Femur (tissue), 1 donor: ENCODE measurements around the gene SCG3.
"Not testable (repeated sequence)": the region's sequence is repeated elsewhere in the genome, so short reads cannot be mapped to it uniquely, and the experiment has no call there.

Source experiments
- DNase-seq: peaks from one replicate; pipeline ENCODE4 v3.0.0-alpha.2; 2017

The SCG3 gene

GRCh38 chr15:51681303-51681963, at the start of gene SCG3:
SCG3 (plus strand) TSS chr15:51681503; CDS start chr15:51681756, 253 bp downstream.
- DNase-seq: peak; percentile 86

DNA sequence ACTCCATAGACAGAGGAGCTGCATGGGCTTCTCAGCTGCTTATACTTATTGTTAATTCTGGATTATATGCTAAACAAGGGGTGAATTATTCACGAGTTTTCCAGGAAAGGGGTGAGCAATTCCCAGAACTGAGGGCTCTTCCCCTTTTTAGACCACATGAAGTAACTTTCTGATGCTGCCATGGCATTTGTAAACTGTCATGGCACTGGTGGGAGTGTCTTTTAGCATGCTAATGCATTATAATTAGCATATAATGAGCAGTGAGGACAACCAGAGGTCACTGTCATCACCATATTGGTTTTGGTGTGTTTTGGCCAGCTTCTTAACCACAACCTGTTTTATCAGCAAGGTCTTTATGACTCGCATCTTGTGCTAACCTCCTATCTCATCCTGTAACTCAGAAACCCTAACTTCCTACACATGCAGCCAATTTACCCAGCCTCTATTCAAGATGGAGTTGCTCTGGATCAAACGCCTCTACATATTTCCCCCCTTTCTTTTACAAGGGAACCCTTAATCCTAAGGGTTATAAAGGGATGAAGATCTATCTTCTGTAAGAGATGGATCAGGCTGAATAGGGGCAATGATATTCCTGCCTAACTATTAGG, 46.6 kb upstream of the SCG3 start:
- DNase-seq: no peak

GRCh38 chr15:51641490-51642130, 39.7 kb upstream of the SCG3 start:
- no peak for DNase-seq

GRCh38 chr15:51642696-51643095, 38.6 kb upstream of the SCG3 start:
- no peak for DNase-seq

DNA sequence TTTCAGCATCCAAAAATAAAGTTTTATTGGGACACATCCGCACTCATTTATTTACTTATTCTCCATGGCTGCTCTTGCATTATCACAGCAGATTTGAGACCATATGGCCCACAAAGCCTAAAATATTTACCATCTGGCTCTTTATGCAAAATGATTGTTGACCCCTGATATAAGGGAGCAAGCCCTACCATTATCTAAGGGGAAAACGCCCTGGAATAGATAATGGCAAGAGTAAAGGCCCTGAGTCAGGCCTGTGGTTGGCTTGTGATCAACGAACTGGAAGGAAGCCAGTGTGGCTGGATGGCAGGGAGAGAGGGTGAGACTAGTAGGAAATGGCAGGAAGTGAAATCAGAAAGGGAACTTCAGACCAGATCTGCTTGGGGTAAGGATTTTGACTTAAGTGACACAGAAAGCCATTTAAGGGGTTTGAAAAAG, 34.2 kb upstream of the SCG3 start:
- peak; percentile 44 for DNase-seq

- DNase-seq: not testable (repeated sequence)
These were observed 33.2 kb upstream of the SCG3 start for GRCh38 chr15:51648101-51648500.

DNA sequence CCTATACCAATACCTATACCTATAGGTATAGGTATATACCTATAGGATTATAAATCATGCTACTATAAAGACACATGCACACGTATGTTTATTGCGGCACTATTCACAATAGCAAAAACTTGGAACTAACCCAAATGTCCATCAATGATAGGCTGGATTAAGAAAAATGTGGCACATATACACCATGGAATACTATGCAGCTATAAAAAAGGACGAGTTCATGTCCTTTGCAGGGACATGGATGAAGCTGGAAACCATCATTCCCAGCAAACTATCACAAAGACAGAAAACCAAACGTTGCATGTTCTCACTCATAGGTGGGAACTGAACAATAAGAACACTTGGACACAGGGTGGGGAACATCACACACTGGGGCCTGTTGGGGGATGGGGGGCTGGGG, 32.7 kb upstream of the SCG3 start:
- not testable (repeated sequence) for DNase-seq

DNA sequence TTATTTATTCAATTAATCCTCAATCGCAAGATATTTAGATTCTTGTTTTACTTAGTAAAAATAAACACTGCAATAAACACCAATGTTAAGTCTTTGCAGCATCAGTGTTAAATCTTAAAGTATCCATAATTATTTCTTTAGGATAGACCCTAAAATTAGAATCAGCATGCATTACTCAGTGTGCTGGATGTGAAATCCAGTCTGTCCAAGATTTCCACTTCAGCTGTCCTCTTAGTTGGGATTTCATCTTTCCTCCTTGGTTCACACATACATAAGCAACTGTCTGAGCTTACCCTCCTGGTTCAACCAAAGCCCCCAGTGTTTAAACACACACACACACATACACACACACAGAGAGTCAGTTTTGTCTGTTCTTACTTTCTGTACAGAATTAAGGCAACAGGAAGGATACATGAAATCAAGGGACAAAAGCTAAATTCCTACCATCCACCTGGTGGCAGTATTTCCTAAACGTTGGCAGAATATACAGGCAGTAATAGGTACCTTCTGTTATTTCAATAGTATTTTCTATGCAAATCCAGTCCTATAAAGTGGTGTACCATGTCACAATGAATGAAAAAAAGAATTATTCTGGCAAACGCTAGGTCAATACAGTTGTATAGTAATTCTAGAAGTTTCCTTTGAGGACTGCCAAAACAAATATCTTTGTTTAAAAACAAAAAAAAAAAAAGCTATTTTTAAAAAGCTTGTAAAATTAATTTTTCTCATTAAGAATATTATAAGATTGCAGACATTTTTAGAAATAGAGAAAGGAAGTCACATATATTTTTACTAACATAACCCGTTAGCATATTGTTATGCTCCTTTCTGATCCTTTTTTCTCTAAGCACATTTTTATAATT, 31.4 kb upstream of the SCG3 start:
- peak; percentile 47 for DNase-seq

DNA sequence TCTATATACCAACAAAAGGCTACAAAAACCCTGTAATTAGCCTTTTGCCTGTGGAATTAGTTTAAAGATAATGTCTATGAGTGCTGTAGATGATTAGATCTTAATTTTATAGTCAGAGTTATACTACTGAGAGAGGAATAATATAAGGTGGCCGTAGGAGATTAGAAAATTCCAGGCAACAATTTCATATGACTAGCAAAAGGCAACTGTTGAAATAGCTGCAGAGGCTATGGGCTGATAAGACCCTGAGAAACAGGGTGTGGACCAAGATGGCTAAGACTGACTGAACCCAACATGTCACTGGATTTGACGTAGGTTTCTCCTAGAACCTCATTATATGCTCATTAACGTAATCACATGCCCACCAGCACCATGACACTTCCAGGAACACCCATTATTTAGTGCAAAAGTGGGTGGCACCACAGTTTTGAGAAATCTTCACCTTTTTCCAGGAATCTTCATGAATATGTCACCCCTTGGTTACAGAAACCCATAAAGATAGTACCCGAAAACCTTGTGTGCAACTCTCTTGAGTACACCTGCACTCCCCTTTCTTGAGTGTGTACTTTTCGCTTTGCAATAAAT, 29.1 kb upstream of the SCG3 start:
- DNase-seq: no peak

DNA sequence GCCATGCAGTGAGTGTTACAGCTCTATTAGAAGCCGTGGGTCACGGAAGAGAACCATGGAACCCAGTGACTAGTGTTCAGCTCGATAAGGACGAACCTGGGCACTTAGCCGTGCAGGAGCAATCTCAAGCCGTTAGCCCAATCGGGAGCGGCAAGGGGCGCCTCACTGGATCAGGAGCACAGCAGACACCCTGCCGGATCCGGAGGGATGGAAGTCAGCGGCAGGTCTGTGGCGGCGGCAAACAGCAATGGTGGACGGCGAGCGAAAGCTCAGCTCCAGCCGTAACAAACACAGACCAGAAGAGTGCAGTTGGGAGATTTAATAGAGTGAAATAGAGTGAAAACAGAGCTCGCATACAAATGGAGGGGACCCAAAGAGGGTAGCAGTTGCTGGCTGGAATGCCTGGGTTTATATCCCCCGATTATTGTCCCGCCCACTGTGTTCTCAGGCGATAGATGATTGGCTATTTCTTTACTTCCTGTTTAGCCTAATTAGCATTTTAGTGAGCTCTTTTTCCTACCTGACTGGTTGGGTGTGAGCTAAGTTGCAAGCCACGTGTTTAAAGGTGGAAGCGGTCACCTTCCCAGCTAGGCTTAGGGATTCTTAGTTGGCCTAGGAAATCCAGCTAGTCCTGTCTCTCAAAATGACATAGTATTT, 25.8 kb upstream of the SCG3 start:
- not testable (repeated sequence) for DNase-seq

DNA sequence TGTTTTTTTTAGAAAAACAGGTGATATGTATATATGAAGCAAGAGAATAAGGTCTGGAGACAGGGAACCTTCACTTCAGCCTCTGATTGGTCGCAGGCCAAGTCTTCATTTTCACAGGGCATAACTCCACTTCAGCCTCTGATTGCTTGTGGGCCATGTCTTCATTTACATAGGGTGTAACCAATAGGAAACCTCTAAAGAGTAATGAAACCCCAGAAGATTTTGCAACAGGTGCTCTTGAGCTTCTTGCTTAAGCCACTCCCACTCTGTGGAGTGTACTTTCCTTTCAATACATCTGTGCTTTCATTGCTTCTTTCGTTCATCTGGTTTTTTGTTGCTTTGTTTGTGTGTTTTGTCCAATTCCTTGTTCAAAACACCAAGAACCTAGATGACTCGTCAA, 22.6 kb upstream of the SCG3 start:
- no peak for DNase-seq

- DNase-seq: no peak
These were observed 20.2 kb upstream of the SCG3 start for GRCh38 chr15:51661072-51661471.

DNA sequence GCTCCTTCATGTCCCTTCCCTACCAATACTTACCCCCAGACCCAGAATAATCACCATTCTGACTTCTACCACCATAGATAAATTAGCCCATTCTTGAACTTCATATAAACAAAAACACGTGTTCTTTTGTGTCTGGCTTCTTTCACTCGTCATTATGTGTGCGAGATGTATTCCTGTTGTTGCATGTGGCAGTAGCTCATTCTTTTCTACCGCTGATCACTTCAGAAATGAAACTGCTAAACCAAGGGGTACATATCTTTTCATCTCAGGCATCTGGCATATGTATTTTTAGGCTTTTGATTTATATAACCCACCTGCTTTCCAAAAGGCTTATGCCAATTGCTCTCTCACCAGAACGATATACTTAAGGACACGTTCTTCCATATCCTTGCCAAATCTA, 13.8 kb upstream of the SCG3 start:
- no peak for DNase-seq

GRCh38 chr15:51668446-51668845, 12.9 kb upstream of the SCG3 start:
- DNase-seq: no peak

GRCh38 chr15:51669381-51669780, 11.9 kb upstream of the SCG3 start:
- DNase-seq: no peak

DNA sequence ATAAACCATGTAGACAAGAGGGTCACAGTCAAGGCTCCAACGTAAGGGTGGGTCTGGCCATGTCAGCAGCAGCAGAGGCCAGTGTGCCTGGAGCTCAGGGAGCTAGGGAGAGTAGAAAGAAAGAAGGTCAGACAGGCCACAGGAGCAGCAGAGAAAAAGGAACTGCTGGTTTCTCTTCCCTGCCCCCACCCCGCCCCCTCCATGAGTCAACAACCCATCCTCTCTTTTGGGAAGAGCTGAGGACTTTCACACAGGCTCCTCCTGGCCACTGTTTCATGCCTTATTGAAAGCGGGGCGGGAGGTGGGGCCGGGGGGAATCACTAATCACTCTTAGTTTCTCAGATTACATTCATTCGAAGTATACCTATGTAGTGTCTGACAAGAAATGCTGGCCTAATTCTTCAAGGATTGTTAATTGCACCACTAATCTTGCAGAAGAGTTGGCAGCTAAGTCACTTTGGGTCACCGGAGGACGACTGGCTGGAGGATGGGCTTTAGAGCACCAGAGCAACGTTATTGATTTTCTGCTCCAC, 9.1 kb upstream of the SCG3 start:
- no peak for DNase-seq

DNA sequence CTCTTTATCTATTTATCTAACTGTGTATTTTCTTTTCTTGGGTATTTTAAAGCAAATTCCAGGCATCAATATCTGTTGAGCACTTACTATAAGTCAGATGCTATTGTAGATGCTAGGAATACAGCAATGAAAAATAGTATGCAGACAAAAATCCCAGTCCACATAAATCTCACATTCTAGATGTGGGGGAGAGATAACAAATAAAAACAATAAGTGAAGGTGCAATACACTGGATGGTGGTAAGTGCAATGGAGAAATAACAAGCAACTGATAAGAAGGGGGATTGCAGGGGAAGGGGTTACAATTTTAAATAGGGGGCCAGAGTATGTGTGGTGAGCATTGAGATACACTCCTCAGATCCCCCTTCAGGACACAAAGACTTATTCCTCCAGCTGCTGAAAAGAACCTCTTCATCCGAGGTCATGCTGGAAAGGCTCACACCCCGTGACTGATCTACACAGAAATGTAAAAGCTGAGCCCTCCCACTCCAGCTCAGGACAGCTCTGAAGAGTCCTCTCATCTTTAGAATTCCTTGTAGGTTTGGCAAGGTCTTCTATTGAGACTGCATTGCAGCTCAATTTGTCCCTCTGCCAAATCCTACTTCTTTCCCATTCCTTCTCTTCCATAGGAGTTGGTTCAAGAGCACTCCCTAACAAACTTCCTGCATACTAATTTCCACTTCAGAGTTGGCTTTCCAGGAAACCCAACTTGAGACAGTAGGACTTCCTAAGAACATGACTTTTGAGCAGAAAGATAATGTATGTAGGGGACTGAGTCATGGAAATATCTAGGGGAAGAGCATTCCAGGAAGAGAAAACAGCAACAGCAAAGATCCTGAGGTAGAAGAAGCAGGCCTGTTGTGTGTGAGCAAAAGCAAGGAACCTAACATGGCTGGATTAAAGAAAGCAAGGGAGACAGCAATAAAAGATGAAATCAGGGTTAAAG, 8.1 kb upstream of the SCG3 start:
- no peak for DNase-seq

GRCh38 chr15:51675234-51675633, 6.1 kb upstream of the SCG3 start:
- DNase-seq: no peak

GRCh38 chr15:51677021-51677420, 4.3 kb upstream of the SCG3 start:
- DNase-seq: no peak

DNA sequence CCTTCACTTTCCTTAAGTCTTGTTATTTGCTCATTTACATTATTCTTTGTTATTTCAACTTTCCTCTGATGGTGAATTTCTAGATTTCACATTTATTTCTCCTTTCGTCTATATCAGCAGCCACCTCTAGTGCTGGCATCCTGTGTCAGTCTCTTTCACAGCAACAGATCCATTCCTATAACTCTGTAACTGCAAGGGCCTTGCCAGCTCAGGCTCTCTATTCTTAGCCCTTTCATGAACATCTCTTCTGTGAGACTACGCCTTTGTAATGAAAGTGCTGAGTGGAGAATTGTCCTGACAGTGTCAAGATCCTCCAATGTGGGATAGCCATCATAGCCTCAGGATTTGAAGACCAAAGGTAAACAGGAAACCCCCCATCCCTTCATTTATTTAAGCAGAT, 3.9 kb upstream of the SCG3 start:
- DNase-seq: no peak

GRCh38 chr15:51678096-51678495, 3.2 kb upstream of the SCG3 start:
- DNase-seq: no peak
